Measurements from ENCODE around the gene HOXB1. TPM values are rescaled to one million over a fixed set of nuclear protein-coding genes. Genes with fewer than 3 reads are reported as not detected.
"Not testable (repeated sequence)": the region's sequence is repeated elsewhere in the genome, so short reads cannot be mapped to it uniquely, and the experiment has no call there.

Gene HOXB1
- total RNA-seq, 1 experiment from 2014 or later = not detected

DNA sequence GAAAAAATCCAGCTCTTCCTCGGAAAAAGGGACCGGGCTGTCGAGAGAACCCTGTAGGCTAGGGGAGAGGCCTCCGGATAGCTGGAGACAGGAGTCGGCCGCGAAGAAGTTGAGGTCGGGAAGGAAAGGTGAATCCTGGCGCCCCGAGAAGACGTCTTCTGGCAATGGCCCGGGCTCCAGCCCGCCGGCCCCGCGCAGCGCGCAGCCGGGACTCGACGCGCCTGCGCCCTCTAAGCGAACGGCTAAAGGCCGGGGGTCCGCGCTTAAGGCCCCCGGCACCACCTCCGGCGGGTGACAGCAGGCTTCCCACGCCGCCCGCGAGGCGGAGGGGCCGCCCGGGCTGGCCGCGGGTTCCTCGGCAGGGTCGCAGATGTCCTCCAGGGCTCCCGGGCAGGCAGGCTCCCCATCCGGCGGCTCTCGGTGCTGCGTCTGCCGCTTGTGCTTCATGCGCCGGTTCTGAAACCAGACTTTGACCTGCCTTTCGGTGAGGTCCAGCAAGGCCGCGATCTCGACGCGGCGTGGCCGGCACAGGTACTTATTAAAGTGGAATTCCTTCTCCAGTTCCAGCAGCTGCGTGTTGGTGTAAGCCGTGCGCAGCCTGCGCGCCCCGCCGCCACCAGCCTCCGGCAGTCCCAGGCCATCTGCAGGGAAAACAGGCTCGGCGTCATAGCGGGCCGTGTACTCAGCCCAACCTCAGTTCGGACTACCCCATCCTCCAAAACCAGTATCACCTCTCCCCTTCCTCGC, 12.5 kb upstream of the HOXB1 start:
- DNase-seq (ENCODE audit: low spot score) = peak; percentile 62

DNA sequence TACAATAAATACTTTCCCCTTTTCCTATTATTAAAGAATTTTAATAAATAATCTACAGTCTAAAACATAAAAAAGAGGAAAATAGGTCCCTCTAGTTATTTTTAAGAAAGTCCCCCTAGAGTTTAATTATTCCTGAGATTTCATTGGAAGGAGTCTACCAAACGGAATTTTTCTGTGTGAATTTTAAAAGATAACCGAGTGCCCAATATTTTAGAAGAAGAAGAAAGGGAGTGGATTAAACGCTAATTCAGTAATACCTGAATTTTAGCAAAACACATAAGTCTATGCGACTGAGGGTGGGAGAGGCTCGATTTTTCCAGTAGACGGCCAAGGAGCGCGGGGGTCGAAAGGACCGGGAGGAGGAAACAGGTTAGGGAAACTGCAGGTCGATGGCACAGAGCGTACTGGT, 11.9 kb upstream of the HOXB1 start:
- no peak for DNase-seq (ENCODE audit: low spot score)

GRCh38 chr17:48542114-48542656, 11.4 kb upstream of the HOXB1 start:
- no peak for DNase-seq (ENCODE audit: low spot score)

- DNase-seq (ENCODE audit: low spot score) = no peak
Measured at GRCh38 chr17:48541577-48542113, 10.8 kb upstream of the HOXB1 start.

DNA sequence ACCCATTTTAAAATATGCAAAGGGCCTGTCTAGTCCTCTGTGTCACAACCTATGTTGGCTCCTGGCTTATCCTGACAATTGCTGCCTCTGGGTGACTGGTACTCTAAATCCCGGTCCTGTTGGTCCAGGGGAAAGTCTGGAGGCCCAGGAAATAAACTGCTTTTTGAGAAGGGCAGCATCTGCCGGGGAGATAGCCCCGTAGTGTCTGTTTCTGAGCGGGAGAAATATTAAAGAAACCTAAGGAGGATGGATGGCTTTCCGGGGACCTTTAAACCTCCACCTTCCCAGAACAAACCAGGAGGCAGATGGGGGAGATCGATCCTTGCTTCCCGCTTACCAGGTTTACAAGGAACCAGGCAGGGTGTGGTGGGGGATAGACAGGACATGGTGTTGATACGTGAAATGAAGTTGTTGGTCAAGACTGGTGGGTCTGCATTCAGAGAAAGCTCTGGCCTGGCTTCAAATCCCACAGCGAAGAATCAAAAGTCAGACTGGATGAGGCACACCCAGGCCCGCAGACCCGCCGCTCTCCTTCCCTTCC, 10.3 kb upstream of the HOXB1 start:
- no peak for DNase-seq (ENCODE audit: low spot score)

- DNase-seq (ENCODE audit: low spot score) = no peak
Measured at GRCh38 chr17:48540213-48540612, 9.4 kb upstream of the HOXB1 start.

DNA sequence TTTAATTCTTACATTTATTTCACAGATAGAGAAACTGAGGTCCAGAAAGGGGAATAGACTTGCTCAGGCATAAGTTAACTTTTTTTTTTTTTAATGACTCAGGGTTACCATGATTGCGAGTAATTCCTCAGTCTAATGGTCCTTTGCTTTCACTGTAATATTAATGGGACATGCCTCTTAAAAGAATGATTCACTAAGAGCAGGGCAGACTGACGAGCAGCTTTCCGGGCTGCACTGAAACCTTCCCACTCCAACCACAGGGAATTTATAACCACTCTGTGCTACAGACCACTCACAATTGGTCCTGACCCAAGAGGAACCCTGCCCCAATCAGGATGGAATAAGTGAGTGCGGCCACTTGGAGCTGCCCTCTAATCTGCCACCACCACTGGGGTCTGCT, 8.4 kb upstream of the HOXB1 start:
- peak; percentile 98 for DNase-seq (ENCODE audit: low spot score)

GRCh38 chr17:48537316-48537715, 6.5 kb upstream of the HOXB1 start:
- DNase-seq (ENCODE audit: low spot score) = no peak

DNA sequence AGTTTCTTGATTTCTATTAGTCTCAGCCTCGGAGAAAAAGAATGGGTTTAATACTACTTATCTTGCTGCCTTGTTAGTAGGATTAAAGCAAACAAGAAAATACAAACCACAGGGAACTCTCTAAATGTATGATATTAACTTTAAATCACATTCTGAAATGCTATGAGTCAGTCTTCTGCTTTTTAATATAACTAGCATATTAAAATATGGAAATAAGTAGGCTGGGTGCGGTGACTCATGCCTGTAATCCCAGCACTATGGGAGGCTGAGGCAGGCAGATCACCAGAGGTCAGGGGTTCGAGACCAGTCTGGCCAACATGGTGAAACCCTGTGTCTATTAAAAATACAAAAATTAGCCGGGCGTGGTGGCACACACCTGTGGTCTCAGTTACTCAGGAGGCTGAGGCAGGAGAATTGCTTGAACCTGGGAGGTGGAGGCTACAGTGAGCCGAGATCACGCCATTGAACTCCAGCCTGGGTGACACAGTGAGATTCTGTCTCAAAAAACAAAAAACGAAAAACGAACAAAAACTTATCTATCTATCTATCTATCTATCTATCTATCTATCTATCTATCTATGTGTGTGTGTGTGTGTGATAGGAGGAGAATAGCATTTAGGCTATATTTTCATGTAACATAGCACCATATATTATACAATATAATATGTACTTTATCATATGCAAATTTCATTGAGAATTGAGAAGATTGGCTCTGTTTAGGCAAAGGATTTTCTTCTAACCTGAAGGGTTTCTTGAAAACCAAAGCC, 5.2 kb upstream of the HOXB1 start:
- not testable (repeated sequence) for DNase-seq (ENCODE audit: low spot score)

- no peak for DNase-seq (ENCODE audit: low spot score)
Measured at GRCh38 chr17:48532261-48532660, 1.4 kb upstream of the HOXB1 start.

- DNase-seq (ENCODE audit: low spot score) = no peak
Measured at GRCh38 chr17:48530208-48530886, 464 bp downstream of the HOXB1 start.

- no peak for DNase-seq (ENCODE audit: low spot score)
Measured at GRCh38 chr17:48529683-48530009, 1.2 kb downstream of the HOXB1 start.

GRCh38 chr17:48528936-48529682, 1.7 kb downstream of the HOXB1 start:
- no peak for DNase-seq (ENCODE audit: low spot score)

- no peak for DNase-seq (ENCODE audit: low spot score)
Measured at GRCh38 chr17:48528153-48528935, 2.5 kb downstream of the HOXB1 start.

- DNase-seq (ENCODE audit: low spot score) = no peak
Measured at GRCh38 chr17:48527547-48527932, 3.3 kb downstream of the HOXB1 start.

DNA sequence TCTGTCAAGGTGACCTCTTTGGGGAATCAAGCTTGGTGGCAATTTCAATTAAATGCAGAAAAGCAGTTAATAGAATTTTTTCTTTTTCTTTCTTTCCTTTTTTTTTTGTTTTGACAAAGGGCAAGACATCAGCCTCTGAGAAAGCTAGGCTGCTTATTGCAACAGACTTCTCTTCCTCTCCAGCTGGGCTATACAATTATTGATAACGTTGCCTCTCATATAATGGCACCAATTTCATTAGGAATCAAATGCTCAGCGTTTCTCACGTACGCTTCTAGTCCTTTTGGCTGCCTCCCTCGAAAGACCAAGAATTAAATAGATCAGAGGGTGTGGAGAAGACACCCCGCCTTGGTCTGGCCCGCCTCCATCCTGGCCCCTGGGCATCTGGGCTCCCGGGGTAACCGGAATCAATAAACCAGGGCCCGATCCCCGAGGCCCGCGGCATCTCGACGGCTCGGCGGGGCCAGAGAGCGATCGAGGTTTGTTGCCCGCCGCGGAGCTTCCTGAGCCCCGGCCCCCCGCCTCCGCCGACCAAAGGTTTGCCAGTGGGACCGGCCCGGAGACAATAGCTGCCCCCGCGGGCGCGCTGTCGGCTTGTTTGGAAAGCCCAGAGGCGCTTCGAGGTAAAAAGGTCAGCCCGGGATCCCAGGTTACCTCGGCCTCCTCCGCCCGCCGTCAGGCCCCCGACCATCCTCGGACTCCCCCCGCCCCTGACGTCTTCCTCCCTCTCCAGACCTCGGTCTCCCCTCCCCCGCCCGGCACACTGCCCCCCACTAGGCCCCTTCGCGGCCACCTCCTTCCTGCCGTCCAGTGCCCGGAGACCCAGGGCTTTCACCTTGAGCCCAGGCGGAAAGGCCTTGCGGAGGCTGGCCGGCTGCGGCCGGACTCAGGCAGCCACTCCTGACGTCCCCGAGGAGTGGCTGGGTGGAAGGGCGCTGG, 3.9 kb downstream of the HOXB1 start:
- DNase-seq (ENCODE audit: low spot score) = no peak

DNA sequence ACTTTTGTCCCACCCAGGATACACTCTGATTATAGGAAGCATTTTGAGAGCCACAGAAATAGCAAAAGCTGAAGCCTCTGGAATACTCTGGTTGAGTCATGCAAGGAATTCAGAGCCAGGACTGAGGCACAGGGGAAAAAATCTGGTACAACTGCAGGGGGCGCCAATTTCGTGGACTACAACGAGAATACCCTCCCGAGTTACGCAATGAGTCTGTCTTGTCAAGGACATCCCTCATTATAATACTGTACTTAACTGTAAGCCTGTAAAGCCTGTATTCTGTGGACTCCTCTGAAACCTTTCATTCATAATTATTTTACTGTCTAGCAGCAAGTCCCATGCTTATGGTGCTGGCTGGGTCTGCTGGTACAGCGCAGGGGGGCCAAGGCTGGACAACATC, 7.8 kb downstream of the HOXB1 start:
- no peak for DNase-seq (ENCODE audit: low spot score)

- no peak for DNase-seq (ENCODE audit: low spot score)
Measured at GRCh38 chr17:48522031-48522653, 8.7 kb downstream of the HOXB1 start.

DNA sequence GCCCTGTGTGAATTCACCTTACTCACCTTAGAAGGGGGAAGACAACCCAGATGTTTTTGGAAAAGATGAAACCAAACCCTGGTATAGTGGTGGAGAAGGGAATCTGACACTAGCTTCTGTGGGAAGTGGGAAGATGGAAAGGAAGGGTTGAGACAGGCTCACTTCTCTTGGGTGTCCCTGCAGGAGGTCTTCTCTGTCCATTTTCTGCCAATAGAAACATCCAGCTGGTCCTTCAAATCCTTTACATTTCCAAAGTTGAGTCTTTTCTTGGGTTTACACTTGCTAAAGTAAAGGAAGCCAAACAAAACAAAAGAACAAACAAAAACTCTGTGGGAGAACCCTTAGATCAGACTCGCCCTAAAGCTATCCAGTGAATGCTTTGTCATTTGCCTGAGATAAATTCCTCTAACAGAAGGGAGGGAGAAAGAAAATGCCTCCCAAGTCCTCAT, 10.2 kb downstream of the HOXB1 start:
- no peak for DNase-seq (ENCODE audit: low spot score)
